GM10847 (cell line): ENCODE results near the gene NCKAP5.

ENCODE experiments used
- POLR2A ChIP-seq: IDR thresholded peaks from 2 replicates; pipeline ENCODE4 v1.6.1; 2011; ENCODE audit not compliant: insufficient read length; ENCODE audit errors: extremely low read depth

The NCKAP5 gene

GRCh38 chr2:132774189-132774588 lies 794.1 kb downstream of the NCKAP5 start:
- TF ChIP-seq POLR2A, result no peak

GRCh38 chr2:132773331-132773730 lies 794.9 kb downstream of the NCKAP5 start:
- TF ChIP-seq POLR2A, result no peak

- no peak for TF ChIP-seq POLR2A
Observed at GRCh38 chr2:132772340-132772739, 795.9 kb downstream of the NCKAP5 start.

GRCh38 chr2:132766573-132766972 lies 801.7 kb downstream of the NCKAP5 start:
- TF ChIP-seq POLR2A, result no peak

GRCh38 chr2:132761437-132761836 lies 806.8 kb downstream of the NCKAP5 start:
- TF ChIP-seq POLR2A, result no peak

GRCh38 chr2:132760971-132761370 lies 807.3 kb downstream of the NCKAP5 start:
- no peak for TF ChIP-seq POLR2A

- TF ChIP-seq POLR2A, result no peak
Observed at GRCh38 chr2:132760405-132760804, 807.9 kb downstream of the NCKAP5 start.

GRCh38 chr2:132758995-132759394 lies 809.3 kb downstream of the NCKAP5 start:
- no peak for TF ChIP-seq POLR2A

- no peak for TF ChIP-seq POLR2A
Observed at GRCh38 chr2:132757676-132758075, 810.6 kb downstream of the NCKAP5 start.

GRCh38 chr2:132757002-132757589 lies 811.2 kb downstream of the NCKAP5 start:
- TF ChIP-seq POLR2A, result no peak

GRCh38 chr2:132754867-132755472 lies 813.3 kb downstream of the NCKAP5 start:
- TF ChIP-seq POLR2A, result no peak

GRCh38 chr2:132754392-132754791 lies 813.9 kb downstream of the NCKAP5 start:
- no peak for TF ChIP-seq POLR2A

- TF ChIP-seq POLR2A, result no peak
Observed at GRCh38 chr2:132752421-132753206, 815.6 kb downstream of the NCKAP5 start.

- TF ChIP-seq POLR2A, result no peak
Observed at GRCh38 chr2:132751836-132752235, 816.4 kb downstream of the NCKAP5 start.

GRCh38 chr2:132750606-132751005 lies 817.7 kb downstream of the NCKAP5 start:
- no peak for TF ChIP-seq POLR2A

GRCh38 chr2:132747046-132747445 lies 821.2 kb downstream of the NCKAP5 start:
- no peak for TF ChIP-seq POLR2A
